ENCODE measurements around the gene RAB31.
A peak's percentile ranks its signal among the peaks of the same experiment; 100 is the strongest.

The RAB31 gene

GRCh38 chr18:9738266-9738969 is 30.3 kb downstream of the RAB31 start:
- DNase-seq = no peak

GRCh38 chr18:9739516-9739915 is 31.4 kb downstream of the RAB31 start:
- DNase-seq = no peak

- DNase-seq = peak in 2 of 4 experiments; percentile 58 to 70
Observed at GRCh38 chr18:9740071-9740470, 32.0 kb downstream of the RAB31 start.

- DNase-seq = peak in 1 of 4 experiments; percentile 32
Observed at GRCh38 chr18:9741406-9741792, 33.3 kb downstream of the RAB31 start.

GRCh38 chr18:9741793-9742523 is 33.9 kb downstream of the RAB31 start:
- DNase-seq = peak in 2 of 4 experiments; percentile 43 to 45

- peak; percentile 55 to 70 (median 66) for DNase-seq
Observed at GRCh38 chr18:9742524-9743131, 34.5 kb downstream of the RAB31 start.

- peak; percentile 86 to 94 (median 90) for DNase-seq
Observed at GRCh38 chr18:9743200-9744016, 35.3 kb downstream of the RAB31 start.

GRCh38 chr18:9746958-9747357 is 38.9 kb downstream of the RAB31 start:
- no peak for DNase-seq

- no peak for DNase-seq
Observed at GRCh38 chr18:9749611-9750010, 41.5 kb downstream of the RAB31 start.

GRCh38 chr18:9750112-9750511 is 42.0 kb downstream of the RAB31 start:
- no peak for DNase-seq

GRCh38 chr18:9750606-9751304 is 42.7 kb downstream of the RAB31 start:
- DNase-seq = peak in 3 of 4 experiments; percentile 55 to 74 (median 74)

GRCh38 chr18:9751371-9752031 is 43.4 kb downstream of the RAB31 start:
- no peak for DNase-seq

- peak; percentile 45 to 74 (median 52) for DNase-seq
Observed at GRCh38 chr18:9753846-9754245, 45.7 kb downstream of the RAB31 start.

GRCh38 chr18:9755110-9755509 is 47.0 kb downstream of the RAB31 start:
- DNase-seq = no peak

- peak; percentile 86 to 94 (median 91) for DNase-seq
Observed at GRCh38 chr18:9755615-9756014, 47.5 kb downstream of the RAB31 start.

GRCh38 chr18:9756271-9756932 is 48.3 kb downstream of the RAB31 start:
- DNase-seq = no peak

- DNase-seq = no peak
Observed at GRCh38 chr18:9756933-9757470, 48.9 kb downstream of the RAB31 start.

GRCh38 chr18:9757827-9758621 is 49.9 kb downstream of the RAB31 start:
- no peak for DNase-seq

- peak; percentile 75 to 90 (median 79) for DNase-seq
Observed at GRCh38 chr18:9758624-9759075, 50.5 kb downstream of the RAB31 start.

- peak; percentile 57 to 74 (median 63) for DNase-seq
Observed at GRCh38 chr18:9760641-9761040, 52.5 kb downstream of the RAB31 start.

Measured in suppressor macrophage (primary cell).